Measurements from ENCODE around the gene UCP3.

The UCP3 gene

GRCh38 chr11:74018331-74019005, 9.6 kb upstream of the UCP3 start:
- no peak for DNase-seq (ENCODE audit: low spot score)

- DNase-seq (ENCODE audit: low spot score): no peak
Observed at GRCh38 chr11:74017631-74018030, 8.7 kb upstream of the UCP3 start.

- DNase-seq (ENCODE audit: low spot score): no peak
Observed at GRCh38 chr11:74015919-74016684, 7.2 kb upstream of the UCP3 start.

GRCh38 chr11:74014880-74015279, 6.0 kb upstream of the UCP3 start:
- DNase-seq (ENCODE audit: low spot score): no peak

GRCh38 chr11:74013141-74013540, 4.3 kb upstream of the UCP3 start:
- DNase-seq (ENCODE audit: low spot score): no peak

- no peak for DNase-seq (ENCODE audit: low spot score)
Observed at GRCh38 chr11:74012074-74012809, 3.4 kb upstream of the UCP3 start.

GRCh38 chr11:74011360-74012073, 2.6 kb upstream of the UCP3 start:
- no peak for DNase-seq (ENCODE audit: low spot score)

GRCh38 chr11:74010306-74011300, 1.7 kb upstream of the UCP3 start:
- DNase-seq (ENCODE audit: low spot score): no peak

- no peak for DNase-seq (ENCODE audit: low spot score)
Observed at GRCh38 chr11:74009675-74010305, 905 bp upstream of the UCP3 start.

- DNase-seq (ENCODE audit: low spot score): no peak
Observed at GRCh38 chr11:74009230-74009547, 304 bp upstream of the UCP3 start.

GRCh38 chr11:74007691-74008372, 1.1 kb downstream of the UCP3 start:
- no peak for DNase-seq (ENCODE audit: low spot score)

GRCh38 chr11:74006743-74007304, 2.1 kb downstream of the UCP3 start:
- DNase-seq (ENCODE audit: low spot score): no peak

GRCh38 chr11:74005721-74006517, 3.0 kb downstream of the UCP3 start:
- no peak for DNase-seq (ENCODE audit: low spot score)

GRCh38 chr11:74004759-74005615, 3.9 kb downstream of the UCP3 start:
- DNase-seq (ENCODE audit: low spot score): no peak

- no peak for DNase-seq (ENCODE audit: low spot score)
Observed at GRCh38 chr11:74004046-74004695, 4.7 kb downstream of the UCP3 start.

GRCh38 chr11:74002832-74003231, 6.1 kb downstream of the UCP3 start:
- no peak for DNase-seq (ENCODE audit: low spot score)

- no peak for DNase-seq (ENCODE audit: low spot score)
Observed at GRCh38 chr11:74001822-74002286, 7.0 kb downstream of the UCP3 start.
